Mesenchymal stem cell (in vitro differentiated cells and primary cell): ENCODE measurements around the gene PMEL.
"Not testable (repeated sequence)": the region's sequence is repeated elsewhere in the genome, so short reads cannot be mapped to it uniquely, and the experiment has no call there.

Source experiments
- DNase-seq: peaks from one replicate; pipeline ENCODE4 v3.0.0-alpha.2; 2013
- H2AFZ ChIP-seq: one replicate; pipeline ENCODE4 v1.6.1; 2013; ENCODE audit warnings: low read depth, mild to moderate bottlenecking, control low read depth, inconsistent platforms, low read length, moderate library complexity
- H2AK5ac ChIP-seq: 2 replicates; pipeline ENCODE4 v1.6.1; 2013; ENCODE audit warnings: low read length, moderate library complexity, mild to moderate bottlenecking, inconsistent platforms; ENCODE audit not compliant: severe bottlenecking
- H2BK120ac ChIP-seq: one replicate; pipeline ENCODE4 v1.6.1; 2013; ENCODE audit warnings: low read depth, mild to moderate bottlenecking, inconsistent platforms, low read length, moderate library complexity
- H2BK12ac ChIP-seq, 2 experiments: one replicate each; pipeline ENCODE4 v1.6.1; 2013; ENCODE audit warnings: inconsistent platforms in 2 of 2, low read length in 2 of 2, mild to moderate bottlenecking in 2 of 2, moderate library complexity in 2 of 2, control low read depth in 1 of 2
- H2BK15ac ChIP-seq: one replicate; pipeline ENCODE4 v1.6.1; 2013; ENCODE audit warnings: mild to moderate bottlenecking, low read depth, inconsistent platforms; ENCODE audit not compliant: poor library complexity, severe bottlenecking
- H2BK5ac ChIP-seq: 2 replicates; pipeline ENCODE4 v1.6.1; 2013; ENCODE audit warnings: low read depth, mild to moderate bottlenecking, low read length, control low read depth, inconsistent platforms; ENCODE audit not compliant: poor library complexity, severe bottlenecking
- H3K14ac ChIP-seq, 2 experiments: one replicate each; pipeline ENCODE4 v1.6.1; 2013; ENCODE audit warnings: inconsistent platforms in 2 of 2, low read length in 2 of 2, control low read depth in 1 of 2, mild to moderate bottlenecking in 1 of 2, moderate library complexity in 1 of 2
- H3K18ac ChIP-seq, 2 experiments: one replicate each; pipeline ENCODE4 v1.6.1; 2013; ENCODE audit warnings: inconsistent platforms in 2 of 2, low read length in 2 of 2, control low read depth in 1 of 2, low read depth in 1 of 2, mild to moderate bottlenecking in 1 of 2
- H3K23ac ChIP-seq, 2 experiments: one replicate each; pipeline ENCODE4 v1.6.1; 2013; ENCODE audit warnings: inconsistent platforms in 2 of 2, low read length in 2 of 2, mild to moderate bottlenecking in 2 of 2, moderate library complexity in 2 of 2, control low read depth in 1 of 2
- H3K27ac ChIP-seq: 2 replicates; pipeline ENCODE4 v1.5.1; 2013; ENCODE audit warnings: mild to moderate bottlenecking, moderate library complexity, low read length, control low read depth, inconsistent platforms; ENCODE audit not compliant: poor library complexity, severe bottlenecking
- H3K27me3 ChIP-seq, 2 experiments: 2 replicates each; pipeline versions ENCODE4 v1.6.1 to v1.7.0; 2013; ENCODE audit warnings: low read length in 2 of 2, mild to moderate bottlenecking in 2 of 2, moderate library complexity in 2 of 2, control low read depth in 1 of 2, inconsistent platforms in 1 of 2; ENCODE audit not compliant: control insufficient read depth in 1 of 2, insufficient read depth in 1 of 2
- H3K36me3 ChIP-seq, 2 experiments: 2 replicates each; pipeline versions ENCODE4 v1.6.1 to v1.7.0; 2013; ENCODE audit warnings: low read length in 2 of 2, control low read depth in 1 of 2, inconsistent platforms in 1 of 2, low read depth in 1 of 2, mild to moderate bottlenecking in 1 of 2; ENCODE audit not compliant: insufficient read depth in 2 of 2, control insufficient read depth in 1 of 2
- H3K4ac ChIP-seq, 2 experiments: one replicate each; pipeline ENCODE4 v1.6.1; 2013; ENCODE audit warnings: inconsistent platforms in 2 of 2, low read length in 2 of 2, mild to moderate bottlenecking in 2 of 2, moderate library complexity in 2 of 2, control low read depth in 1 of 2, low read depth in 1 of 2
- H3K4me1 ChIP-seq: 2 replicates; pipeline ENCODE4 v1.6.1; 2013; ENCODE audit warnings: low read depth, low read length, control low read depth; ENCODE audit not compliant: control insufficient read depth, insufficient read depth
- H3K4me2 ChIP-seq: 2 replicates; pipeline ENCODE4 v1.6.1; 2013; ENCODE audit warnings: low read length, mild to moderate bottlenecking, inconsistent platforms; ENCODE audit not compliant: poor library complexity, severe bottlenecking
- H3K4me3 ChIP-seq, 2 experiments: 2 replicates each; pipeline versions ENCODE4 v1.5.1 to v1.7.0; 2013; ENCODE audit warnings: low read length in 2 of 2, mild to moderate bottlenecking in 2 of 2, control low read depth in 1 of 2, low read depth in 1 of 2; ENCODE audit not compliant: insufficient read depth in 1 of 2
- H3K79me1 ChIP-seq: replicated peaks from 2 replicates; pipeline ENCODE4 v1.6.1; 2013; ENCODE audit warnings: mild to moderate bottlenecking, control low read depth, low read length, inconsistent platforms; ENCODE audit not compliant: poor library complexity, severe bottlenecking
- H3K9ac ChIP-seq: 2 replicates; pipeline ENCODE4 v1.7.0; 2013; ENCODE audit warnings: mild to moderate bottlenecking, low read length, moderate library complexity
- H3K9me3 ChIP-seq: 2 replicates; pipeline ENCODE4 v1.7.0; 2013; ENCODE audit warnings: mild to moderate bottlenecking, low read length; ENCODE audit not compliant: control insufficient read depth
- H4K8ac ChIP-seq: one replicate; pipeline ENCODE4 v1.6.1; 2013; ENCODE audit warnings: inconsistent platforms, mild to moderate bottlenecking, low read length, moderate library complexity
- H4K91ac ChIP-seq: one replicate; pipeline ENCODE4 v1.6.1; 2013; ENCODE audit warnings: mild to moderate bottlenecking, low read length, inconsistent platforms
- WGBS: methylation state at CpG from one replicate; pipeline ENCODE4 v1.1.7; 2013; ENCODE audit warnings: mixed read lengths; 5-methylcytosine and 5-hydroxymethylcytosine counted together

The PMEL gene

DNA sequence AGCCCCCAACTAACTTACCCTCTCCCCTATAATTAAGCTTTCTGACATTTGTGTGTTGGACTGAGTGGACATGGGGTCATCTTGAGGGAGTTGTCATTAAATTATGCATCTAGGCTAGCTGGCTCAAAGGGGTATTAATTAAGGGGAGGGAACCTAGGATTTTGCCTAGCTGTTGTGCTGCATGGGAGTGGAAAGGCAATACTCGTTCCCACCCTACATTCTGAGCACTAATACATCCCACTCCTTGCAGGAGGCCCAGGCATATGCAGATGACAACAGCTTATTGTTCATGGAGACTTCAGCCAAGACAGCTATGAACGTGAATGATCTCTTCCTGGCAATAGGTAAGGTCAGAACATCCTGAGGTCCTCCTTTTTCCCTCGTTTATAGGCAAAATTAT, 25.3 kb upstream of the PMEL start:
- no peak overlapping the region for H3K18ac ChIP-seq
- H3K14ac ChIP-seq = no peak overlapping the region
- H4K8ac ChIP-seq = no peak overlapping the region
- no peak overlapping the region for H3K9ac ChIP-seq
- DNase-seq = no peak
- no peak overlapping the region for H2BK15ac ChIP-seq
- no peak overlapping the region for H2BK5ac ChIP-seq
- H2BK12ac ChIP-seq = no peak overlapping the region
- no peaks in the 10 kb centered on the region for H3K27me3 ChIP-seq
- 94% methylated on average over 3 of the region's 3 CpGs for WGBS
- no peaks in the 10 kb centered on the region for H3K4me1 ChIP-seq
- H3K23ac ChIP-seq = no peak overlapping the region
- H3K4me3 ChIP-seq = no peak overlapping the region
- no peak overlapping the region for H2BK120ac ChIP-seq
- H3K36me3 ChIP-seq = peaks cover 63 to 84% of the 10 kb centered on the region in 2 experiments
- H2AFZ ChIP-seq = no peak overlapping the region
- H3K4ac ChIP-seq = no peak overlapping the region
- H2AK5ac ChIP-seq = no peak overlapping the region
- no peak overlapping the region for H3K4me2 ChIP-seq
- no peaks in the 10 kb centered on the region for H3K9me3 ChIP-seq
- no peak overlapping the region for H4K91ac ChIP-seq
- H3K79me1 ChIP-seq = peaks cover 9% of the 10 kb centered on the region
- no peak overlapping the region for H3K27ac ChIP-seq

DNA sequence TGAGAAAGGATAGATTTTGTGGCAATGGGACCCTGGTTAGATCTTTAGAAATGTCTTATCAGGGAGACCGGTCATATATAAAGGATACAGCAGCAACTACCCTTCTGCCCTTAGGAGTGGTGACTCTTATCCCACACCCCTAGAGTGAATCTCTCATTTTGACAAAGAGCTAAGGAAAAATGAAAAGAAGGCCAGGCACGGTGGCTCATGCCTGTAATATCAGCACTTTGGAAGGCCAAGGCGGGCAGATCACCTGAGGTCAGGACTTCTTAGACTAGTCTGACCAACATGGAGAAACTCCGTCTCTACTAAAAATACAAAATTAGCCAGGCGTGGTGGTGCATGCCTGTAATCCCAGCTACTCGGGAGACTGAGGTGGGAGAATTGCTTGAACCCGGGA, 20.1 kb upstream of the PMEL start:
- H3K27me3 ChIP-seq, H4K8ac ChIP-seq, H3K9me3 ChIP-seq, H3K9ac ChIP-seq, H2AFZ ChIP-seq, H3K23ac ChIP-seq, H3K14ac ChIP-seq, H3K18ac ChIP-seq, H3K4ac ChIP-seq, H3K4me3 ChIP-seq, H3K27ac ChIP-seq, H2BK15ac ChIP-seq, H2AK5ac ChIP-seq, DNase-seq, H4K91ac ChIP-seq, H3K4me2 ChIP-seq, H2BK12ac ChIP-seq, H2BK5ac ChIP-seq, H2BK120ac ChIP-seq, H3K4me1 ChIP-seq: not testable (repeated sequence)
- Histone ChIP-seq H3K79me1 (peaks cover 11% of the 10 kb centered on the region), H3K36me3 (peaks cover 53 to 82% of the 10 kb centered on the region in 2 experiments)
- 96% methylated on average over 7 of the region's 7 CpGs for WGBS

DNA sequence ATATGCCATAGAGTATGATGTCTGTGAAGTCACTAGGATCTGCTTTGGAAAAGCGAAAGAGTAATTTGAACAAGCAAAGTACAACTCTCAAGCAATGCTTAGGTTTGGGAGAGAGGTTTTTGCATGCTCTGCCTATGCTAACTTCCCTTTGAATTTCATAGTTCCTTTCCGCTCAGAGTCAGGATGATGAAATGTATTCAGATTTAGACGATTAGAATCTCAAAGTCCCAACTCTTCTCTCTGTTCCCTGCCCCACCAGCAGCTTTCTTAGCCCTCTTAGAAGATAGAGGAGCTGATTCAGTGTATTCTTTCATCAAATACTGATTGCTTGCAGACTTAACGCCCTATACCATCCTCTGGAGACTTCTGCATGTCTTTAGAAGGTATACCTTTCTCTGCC, 19.5 kb upstream of the PMEL start:
- H2BK12ac ChIP-seq = no peak overlapping the region
- no peak overlapping the region for H3K4me3 ChIP-seq
- no peak overlapping the region for H2BK15ac ChIP-seq
- WGBS = 100% methylated on average over 1 of the region's 4 CpGs
- no peak overlapping the region for H3K18ac ChIP-seq
- H3K9ac ChIP-seq = no peak overlapping the region
- no peak overlapping the region for H3K14ac ChIP-seq
- H3K23ac ChIP-seq = no peak overlapping the region
- H3K27me3 ChIP-seq = no peaks in the 10 kb centered on the region
- H4K91ac ChIP-seq = no peak overlapping the region
- H3K27ac ChIP-seq = no peak overlapping the region
- peaks cover 6% of the 10 kb centered on the region for H3K4me1 ChIP-seq
- no peak overlapping the region for H2AK5ac ChIP-seq
- no peak overlapping the region for H3K4me2 ChIP-seq
- no peak overlapping the region for H2BK5ac ChIP-seq
- peaks cover 11% of the 10 kb centered on the region for H3K79me1 ChIP-seq
- no peak overlapping the region for H2AFZ ChIP-seq
- no peak overlapping the region for H4K8ac ChIP-seq
- DNase-seq = no peak
- no peaks in the 10 kb centered on the region for H3K9me3 ChIP-seq
- H2BK120ac ChIP-seq = no peak overlapping the region
- H3K4ac ChIP-seq = no peak overlapping the region
- peaks cover 54 to 81% of the 10 kb centered on the region in 2 experiments for H3K36me3 ChIP-seq

DNA sequence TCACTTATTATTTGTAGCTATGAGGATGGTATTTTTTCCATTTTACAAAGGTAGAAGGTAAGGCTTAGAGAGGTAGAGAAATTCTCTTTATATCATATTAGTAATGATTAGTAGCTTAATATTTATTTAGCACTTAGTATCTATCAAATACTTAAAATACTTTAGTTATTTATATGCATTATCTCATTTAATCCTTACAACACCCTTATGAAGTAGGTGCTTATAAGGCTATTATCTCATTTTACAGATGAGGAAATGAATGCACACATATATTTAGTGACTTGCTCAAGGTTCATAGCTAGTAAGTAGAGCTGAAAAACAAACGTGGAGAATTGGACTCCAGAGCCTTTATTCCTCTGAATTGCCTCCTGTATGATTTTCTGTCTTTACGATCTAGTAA, 19.0 kb upstream of the PMEL start:
- Histone ChIP-seq H3K4me1 (peaks cover 6% of the 10 kb centered on the region), H3K4ac (no peak overlapping the region), H3K36me3 (peaks cover 53 to 80% of the 10 kb centered on the region in 2 experiments), H2BK15ac (no peak overlapping the region), H2AFZ (no peak overlapping the region), H3K79me1 (peaks cover 11% of the 10 kb centered on the region), H4K91ac (no peak overlapping the region), H2BK120ac (no peak overlapping the region), H3K18ac (no peak overlapping the region), H4K8ac (no peak overlapping the region), H2AK5ac (no peak overlapping the region), H3K23ac (no peak overlapping the region), H3K27ac (no peak overlapping the region), H3K14ac (no peak overlapping the region), H3K9me3 (no peaks in the 10 kb centered on the region), H3K4me2 (no peak overlapping the region), H2BK5ac (no peak overlapping the region), H3K27me3 (no peaks in the 10 kb centered on the region), H3K4me3 (no peak overlapping the region), H2BK12ac (no peak overlapping the region), H3K9ac (no peak overlapping the region)
- DNase-seq = no peak
- 86% methylated on average over 1 of the region's 2 CpGs for WGBS
